NCI-H2196 treated with DMSO at 0.1 percent for 48 hours (cell line): ENCODE measurements around the gene PI3.

Experiments used
- DNase-seq: peaks from one replicate; lab custom pipeline; 2025; ENCODE audit not compliant: unreplicated experiment; lab: John Stamatoyannopoulos, UW

The PI3 gene

DNA sequence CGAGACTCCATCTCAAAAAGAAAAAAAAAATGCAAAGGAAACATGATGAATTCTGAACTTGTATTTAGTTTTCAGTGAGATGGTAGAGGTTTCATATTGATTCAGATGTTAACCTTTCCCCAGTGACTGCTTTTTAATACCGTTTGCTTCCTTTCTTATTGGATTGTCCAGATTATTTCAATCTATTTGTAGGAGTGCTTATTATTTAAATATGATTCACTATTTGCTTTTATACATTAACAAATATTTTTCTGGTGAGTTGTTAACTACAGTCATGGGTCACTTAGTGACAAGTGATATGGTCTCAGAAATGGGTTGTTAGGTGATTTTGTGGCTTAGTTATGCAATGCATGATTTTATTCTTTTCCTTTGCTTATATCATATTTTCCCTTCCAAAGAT is 8.4 kb downstream of the PI3 start:
- no peak for DNase-seq

DNA sequence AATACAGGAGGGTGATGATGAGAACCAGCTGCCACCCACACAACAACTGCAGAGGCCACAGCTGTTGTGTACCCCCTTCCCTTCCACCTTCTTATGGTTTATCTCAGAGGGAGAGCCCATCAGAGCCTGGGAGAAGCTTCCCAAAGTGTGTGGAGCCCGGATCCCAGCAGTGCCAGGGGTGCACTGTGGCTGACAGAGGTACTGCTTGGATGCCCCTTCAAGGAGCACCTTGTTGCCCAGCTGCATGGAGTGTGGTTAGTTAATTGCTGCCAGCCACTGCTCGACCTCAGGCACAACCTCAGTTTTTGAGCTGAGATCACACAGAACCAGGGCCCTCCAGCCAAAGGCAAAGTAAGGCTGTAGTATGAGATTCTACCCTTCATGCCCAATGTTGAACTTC is 13.0 kb downstream of the PI3 start:
- DNase-seq, result no peak

DNA sequence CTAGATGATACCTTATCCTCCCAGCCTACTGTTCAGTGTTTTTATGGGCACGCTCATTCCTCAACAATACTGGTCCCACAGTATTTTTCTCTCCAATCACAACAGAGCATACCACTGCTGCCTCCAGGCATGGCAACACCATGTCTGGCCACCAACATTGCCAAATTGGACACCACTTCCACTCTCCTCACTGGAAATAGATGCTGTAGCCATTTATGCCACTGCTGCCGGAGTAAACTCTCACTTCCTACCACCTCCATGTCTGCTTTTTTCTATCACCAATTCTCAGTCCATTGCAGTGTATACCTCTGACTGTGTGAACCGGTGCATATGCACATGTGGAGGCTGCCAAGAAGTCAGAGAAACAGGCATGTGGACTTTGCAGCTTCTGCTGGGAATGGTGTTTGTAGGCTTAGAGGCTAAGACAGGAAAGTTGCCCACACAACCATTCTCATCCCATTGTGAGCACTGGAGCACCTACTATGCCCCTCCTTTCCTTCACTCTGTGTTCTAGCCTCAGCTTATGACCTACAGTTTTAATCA is 14.4 kb downstream of the PI3 start:
- no peak for DNase-seq

DNA sequence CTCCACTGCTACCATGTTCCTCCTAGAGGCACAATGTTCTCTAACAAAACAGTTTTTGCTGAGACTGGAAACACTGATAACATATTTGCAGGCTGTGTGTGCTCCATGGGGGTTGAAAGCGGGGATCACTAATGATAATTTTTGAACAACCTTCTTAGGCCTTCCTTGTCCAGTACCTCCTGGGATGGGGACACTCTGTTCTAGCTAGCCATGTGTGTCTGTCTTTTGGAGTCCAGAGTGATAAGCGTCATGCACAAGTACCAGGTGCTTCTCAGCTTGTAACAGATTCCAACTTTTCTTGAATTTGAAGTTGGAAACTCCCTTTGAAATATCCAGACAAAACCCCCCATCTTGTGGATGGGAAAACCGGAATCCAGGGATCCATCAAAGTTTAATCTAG is 15.2 kb downstream of the PI3 start:
- DNase-seq, result no peak

DNA sequence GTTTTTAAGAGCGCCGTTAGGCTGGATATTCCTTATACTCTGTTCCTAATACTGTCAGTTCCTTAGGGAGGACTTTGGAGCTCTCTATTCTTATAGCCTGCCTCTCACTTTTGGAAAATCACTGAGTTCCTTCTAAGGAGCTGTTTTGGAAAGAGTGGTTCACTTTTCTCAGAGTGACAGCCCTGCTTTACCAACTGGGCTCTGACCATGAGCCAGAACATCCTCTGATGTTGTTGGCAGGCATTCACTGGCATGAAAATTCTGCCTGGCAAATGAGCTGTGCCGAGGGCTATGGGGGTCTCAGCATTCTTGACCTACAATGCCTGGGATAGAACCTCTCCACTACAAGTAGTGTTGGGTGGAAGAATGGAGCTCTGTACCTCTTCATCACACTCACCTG is 17.2 kb downstream of the PI3 start:
- no peak for DNase-seq

DNA sequence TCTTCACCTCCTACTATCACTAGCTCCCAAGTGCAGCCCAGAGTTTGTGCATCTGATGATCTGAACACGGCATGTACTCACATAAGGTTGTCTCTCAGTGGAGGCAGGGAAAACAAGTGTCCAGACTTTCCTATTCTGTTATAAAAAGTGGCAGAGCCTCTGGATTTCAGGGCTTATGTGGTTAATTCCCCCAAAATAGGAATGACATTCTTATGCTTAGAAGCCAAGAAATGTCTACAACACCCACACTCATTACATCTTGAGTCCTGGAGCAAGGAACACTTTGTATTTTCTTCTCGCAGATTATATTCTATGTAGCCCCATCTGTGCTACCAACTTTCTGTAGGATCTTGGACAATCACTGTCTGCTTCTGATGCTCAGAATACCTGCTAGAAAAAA is 18.6 kb downstream of the PI3 start:
- no peak for DNase-seq

DNA sequence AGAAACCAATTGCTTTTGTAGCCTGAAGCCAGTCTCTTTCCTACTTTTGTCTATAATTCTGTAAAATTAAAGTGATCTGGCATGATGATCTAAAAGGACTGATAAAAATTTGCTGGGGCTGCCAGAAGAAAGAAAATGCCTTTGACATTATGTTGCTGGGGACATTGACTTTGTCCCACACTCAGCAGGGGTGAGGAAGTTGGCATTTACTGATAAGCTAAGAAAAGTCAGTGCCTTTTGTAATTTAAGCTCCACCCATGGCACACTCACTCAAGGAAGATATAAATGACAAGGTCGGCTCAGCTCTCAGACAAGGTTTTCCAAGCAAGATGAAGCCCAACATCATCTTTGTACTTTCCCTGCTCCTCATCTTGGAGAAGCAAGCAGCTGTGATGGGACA is 32.0 kb downstream of the PI3 start, which contains the start of gene SEMG1:
SEMG1 (plus strand) TSS at position 309 of the 400 bp plus-strand sequence; CDS start at position 330, 21 bp downstream.
- DNase-seq, result no peak

DNA sequence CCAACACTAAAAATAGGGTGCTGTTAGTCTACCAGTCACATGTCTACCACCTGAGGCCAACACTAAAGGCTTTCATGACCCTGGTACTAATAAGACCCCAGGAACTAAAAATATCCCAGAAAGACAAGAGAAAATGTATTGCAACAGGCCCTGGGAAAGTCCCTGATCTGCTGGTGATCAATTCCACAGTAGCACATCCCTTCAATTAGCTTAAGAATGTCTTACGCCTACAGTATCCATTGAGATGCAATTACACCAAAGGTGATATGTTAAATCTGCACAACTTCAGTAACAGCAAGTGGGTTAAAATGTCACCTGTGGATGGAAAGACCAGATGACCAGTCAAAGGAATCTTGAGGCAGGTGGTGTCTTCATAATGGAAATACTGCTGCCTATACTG is 35.2 kb downstream of the PI3 start:
- no peak for DNase-seq

DNA sequence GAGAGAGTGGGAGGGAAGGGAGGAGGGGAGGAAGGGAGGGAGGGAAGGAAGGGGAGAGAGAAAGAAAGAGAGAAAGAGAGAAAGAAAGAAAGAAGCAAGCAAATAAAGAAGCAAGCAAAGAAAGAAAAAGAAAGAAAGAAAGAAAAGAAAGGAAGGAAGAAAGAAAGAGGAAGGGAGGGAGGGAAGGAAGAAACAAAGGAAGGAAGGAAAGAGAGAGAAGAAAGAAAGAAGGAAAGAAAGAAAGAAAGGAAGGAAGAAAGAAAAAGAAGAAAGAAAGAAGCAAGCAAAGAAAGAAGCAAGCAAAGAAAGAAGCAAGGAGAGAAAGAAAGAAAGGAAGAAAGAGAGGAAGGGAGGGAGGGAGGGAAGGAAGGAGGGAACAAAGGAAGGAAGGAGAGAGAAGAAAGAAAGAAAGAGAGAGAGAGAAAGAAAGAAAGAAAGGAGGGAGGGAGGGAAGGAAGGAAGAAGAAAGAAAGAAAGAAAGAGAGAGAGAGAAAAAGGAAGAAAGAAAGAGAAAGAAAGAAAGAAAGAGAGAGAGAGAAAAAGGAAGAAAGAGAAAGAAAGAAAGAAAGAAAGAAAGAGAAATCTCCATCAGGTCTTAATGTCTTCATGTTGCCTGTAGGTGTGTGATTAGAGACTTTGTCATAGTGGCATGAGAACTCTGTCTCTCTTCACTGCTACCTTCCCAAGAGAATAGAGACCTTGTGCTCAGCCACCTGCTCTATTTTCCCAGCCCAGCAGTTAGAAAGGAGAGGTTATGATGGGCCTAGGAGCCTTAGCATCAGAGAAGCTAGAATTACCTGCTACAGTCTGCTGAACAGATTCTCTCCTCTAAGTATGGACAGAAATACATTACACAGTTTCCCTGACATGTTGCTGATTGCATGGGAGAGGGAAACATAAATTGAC is 37.1 kb downstream of the PI3 start:
- no peak for DNase-seq

DNA sequence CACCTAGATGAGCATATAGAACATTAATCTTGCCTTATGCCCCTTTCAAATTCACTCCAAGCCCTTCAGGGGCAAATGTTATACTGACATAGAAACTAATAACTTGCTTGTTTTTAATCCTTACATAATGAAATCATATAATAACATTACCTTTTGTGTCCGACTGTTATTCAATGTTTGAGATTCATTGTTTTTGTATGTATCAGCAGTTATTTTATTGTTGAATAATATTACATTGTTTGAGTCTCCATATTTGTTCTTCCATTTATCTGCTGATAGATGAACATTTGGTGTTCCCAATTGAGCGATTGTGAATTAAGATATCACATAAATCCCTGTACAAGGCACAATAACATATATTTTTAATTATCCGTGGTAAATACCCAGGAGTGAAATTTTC is 38.1 kb downstream of the PI3 start:
- DNase-seq, result no peak

DNA sequence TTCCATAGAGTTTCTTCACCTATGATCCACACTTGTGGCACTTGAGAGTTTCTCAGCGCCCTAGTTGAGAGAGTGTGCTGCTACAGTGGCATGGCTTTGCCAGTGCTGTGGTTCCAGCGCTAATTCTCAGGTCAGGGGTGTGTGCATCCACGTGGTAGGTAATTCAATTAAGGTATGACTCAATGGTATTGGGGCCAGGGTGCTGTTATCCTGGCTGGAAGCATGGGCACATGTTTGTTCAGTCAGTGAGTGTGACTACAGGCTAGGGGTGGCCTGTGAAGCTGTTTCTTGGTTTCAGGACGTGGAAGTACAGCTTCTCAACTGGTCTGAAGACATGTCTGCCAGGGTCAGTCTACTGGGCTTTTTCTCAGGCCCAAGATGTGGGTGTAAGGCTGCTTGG is 43.4 kb downstream of the PI3 start:
- no peak for DNase-seq

DNA sequence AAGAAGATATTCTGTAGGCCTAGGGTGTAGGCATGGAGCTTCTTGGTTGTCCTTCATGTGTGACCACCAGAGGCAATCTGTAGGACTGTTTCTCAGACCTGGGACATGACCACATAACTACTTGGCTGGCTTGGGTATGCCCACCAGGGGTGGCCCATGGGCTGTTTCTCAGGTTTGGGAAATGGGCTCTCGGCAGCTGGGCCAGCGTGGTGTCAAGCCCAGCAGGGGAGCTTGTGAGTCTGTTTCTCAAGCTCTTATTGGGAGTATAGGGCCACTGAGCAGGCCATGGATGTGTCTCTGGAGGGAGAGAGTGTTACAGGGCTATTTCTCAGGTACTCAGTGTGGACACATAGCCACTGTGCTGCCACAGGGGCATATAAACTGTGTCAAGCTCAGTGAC is 43.9 kb downstream of the PI3 start:
- DNase-seq, result no peak

DNA sequence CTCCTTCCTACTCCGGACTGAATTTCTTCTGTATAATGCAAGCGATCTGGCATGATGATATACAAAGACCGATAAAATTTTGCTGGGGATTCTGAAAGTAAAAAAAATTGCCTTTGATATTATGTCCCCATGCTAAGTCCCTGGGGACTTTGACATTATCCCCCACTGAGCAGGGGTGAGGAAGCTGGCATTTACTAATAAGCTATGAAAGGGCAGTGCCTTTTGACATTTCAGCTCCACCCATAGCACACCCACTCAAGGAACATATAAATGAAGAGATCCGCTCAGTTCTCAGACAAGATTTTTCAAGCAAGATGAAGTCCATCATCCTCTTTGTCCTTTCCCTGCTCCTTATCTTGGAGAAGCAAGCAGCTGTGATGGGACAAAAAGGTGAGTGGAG is 46.4 kb downstream of the PI3 start, which contains the start of gene SEMG2:
SEMG2 (plus strand) TSS at position 298 of the 400 bp plus-strand sequence; CDS start at position 315, 17 bp downstream.
- no peak for DNase-seq

DNA sequence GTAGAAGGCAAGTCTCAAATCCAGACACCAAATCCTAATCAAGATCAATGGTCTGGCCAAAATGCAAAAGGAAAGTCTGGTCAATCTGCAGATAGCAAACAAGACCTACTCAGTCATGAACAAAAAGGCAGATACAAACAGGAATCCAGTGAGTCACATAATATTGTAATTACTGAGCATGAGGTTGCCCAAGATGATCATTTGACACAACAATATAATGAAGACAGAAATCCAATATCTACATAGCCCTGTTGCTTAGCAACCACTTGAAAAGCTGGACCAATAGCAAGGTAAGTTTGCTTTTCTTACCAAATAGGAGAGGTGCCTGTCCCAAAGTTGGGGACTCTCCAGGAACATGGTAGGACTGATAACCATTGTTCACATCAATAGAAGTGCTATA is 48.4 kb downstream of the PI3 start:
- no peak for DNase-seq
